ENCODE data around the gene PEX26. TPM values are rescaled to one million over a fixed set of nuclear protein-coding genes. Genes with fewer than 3 reads are reported as not detected.
"Not testable (repeated sequence)": the region's sequence is repeated elsewhere in the genome, so short reads cannot be mapped to it uniquely, and the experiment has no call there.

PEX26 gene
- total RNA-seq, 1 donor from 2014 or later, result 43.5 TPM

DNA sequence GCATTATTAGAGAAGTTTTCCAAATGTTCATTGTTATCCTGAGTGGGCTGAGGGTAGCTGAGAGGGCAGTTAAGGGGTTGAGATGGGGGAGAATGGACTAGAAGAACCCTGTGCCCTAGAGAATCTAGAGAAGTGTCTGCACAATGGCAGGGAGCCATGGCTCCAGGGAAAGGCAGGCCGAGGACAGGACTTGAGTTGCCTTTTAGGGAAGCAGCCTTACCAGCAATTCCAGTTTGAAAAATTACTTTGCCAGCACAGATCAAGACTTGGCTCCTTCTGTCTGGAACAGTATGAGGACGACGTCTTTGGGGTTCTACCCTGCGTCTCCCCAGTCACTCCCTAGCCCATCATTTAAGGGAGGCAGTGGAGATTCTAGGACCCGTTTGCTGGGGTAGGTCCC lies 27.7 kb upstream of the PEX26 start:
- TF ChIP-seq, protein P1, sequence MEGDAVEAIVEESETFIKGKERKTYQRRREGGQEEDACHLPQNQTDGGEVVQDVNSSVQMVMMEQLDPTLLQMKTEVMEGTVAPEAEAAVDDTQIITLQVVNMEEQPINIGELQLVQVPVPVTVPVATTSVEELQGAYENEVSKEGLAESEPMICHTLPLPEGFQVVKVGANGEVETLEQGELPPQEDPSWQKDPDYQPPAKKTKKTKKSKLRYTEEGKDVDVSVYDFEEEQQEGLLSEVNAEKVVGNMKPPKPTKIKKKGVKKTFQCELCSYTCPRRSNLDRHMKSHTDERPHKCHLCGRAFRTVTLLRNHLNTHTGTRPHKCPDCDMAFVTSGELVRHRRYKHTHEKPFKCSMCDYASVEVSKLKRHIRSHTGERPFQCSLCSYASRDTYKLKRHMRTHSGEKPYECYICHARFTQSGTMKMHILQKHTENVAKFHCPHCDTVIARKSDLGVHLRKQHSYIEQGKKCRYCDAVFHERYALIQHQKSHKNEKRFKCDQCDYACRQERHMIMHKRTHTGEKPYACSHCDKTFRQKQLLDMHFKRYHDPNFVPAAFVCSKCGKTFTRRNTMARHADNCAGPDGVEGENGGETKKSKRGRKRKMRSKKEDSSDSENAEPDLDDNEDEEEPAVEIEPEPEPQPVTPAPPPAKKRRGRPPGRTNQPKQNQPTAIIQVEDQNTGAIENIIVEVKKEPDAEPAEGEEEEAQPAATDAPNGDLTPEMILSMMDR (IDR thresholded peaks at IDR 0.05), result no peak
- H3K27ac Mint-ChIP-seq (ENCODE audit: unreplicated experiment), result no peak overlapping the region
- peaks cover 2% of the 10 kb centered on the region for H3K4me1 Mint-ChIP-seq (ENCODE audit: unreplicated experiment)
- H3K9me3 Mint-ChIP-seq (ENCODE audit: unreplicated experiment), result no peaks in the 10 kb centered on the region
- no peak for DNase-seq (ENCODE audit: extremely low spot score, unreplicated experiment)
- no peak overlapping the region for H3K4me3 Mint-ChIP-seq (ENCODE audit: unreplicated experiment)
- H3K27me3 Mint-ChIP-seq (ENCODE audit: unreplicated experiment), result no peaks in the 10 kb centered on the region
- no peaks in the 10 kb centered on the region for H3K36me3 Mint-ChIP-seq (ENCODE audit: unreplicated experiment)

DNA sequence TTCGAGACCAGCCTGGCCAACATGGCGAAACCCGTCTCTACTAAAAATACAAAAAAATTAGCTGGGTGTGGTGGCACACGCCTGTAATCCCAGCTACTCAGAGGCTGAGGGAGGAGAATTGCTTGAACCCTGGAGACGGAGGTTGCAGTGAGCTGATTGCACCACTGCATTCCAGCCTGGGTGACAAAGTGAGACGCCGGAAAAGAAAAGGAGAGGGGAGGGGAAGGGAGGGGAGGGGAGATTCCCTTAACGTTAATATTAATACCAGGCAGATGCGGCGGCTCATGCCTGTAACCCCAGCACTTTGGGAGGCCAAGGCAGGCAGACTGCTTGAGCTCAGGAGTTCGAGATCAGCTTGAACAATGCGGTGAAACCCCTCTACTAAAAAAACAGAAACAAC lies 26.7 kb upstream of the PEX26 start:
- H3K9me3 Mint-ChIP-seq (ENCODE audit: unreplicated experiment); H3K27ac Mint-ChIP-seq (ENCODE audit: unreplicated experiment); DNase-seq (ENCODE audit: extremely low spot score, unreplicated experiment); H3K36me3 Mint-ChIP-seq (ENCODE audit: unreplicated experiment); H3K4me1 Mint-ChIP-seq (ENCODE audit: unreplicated experiment); H3K27me3 Mint-ChIP-seq (ENCODE audit: unreplicated experiment); H3K4me3 Mint-ChIP-seq (ENCODE audit: unreplicated experiment): not testable (repeated sequence)

DNA sequence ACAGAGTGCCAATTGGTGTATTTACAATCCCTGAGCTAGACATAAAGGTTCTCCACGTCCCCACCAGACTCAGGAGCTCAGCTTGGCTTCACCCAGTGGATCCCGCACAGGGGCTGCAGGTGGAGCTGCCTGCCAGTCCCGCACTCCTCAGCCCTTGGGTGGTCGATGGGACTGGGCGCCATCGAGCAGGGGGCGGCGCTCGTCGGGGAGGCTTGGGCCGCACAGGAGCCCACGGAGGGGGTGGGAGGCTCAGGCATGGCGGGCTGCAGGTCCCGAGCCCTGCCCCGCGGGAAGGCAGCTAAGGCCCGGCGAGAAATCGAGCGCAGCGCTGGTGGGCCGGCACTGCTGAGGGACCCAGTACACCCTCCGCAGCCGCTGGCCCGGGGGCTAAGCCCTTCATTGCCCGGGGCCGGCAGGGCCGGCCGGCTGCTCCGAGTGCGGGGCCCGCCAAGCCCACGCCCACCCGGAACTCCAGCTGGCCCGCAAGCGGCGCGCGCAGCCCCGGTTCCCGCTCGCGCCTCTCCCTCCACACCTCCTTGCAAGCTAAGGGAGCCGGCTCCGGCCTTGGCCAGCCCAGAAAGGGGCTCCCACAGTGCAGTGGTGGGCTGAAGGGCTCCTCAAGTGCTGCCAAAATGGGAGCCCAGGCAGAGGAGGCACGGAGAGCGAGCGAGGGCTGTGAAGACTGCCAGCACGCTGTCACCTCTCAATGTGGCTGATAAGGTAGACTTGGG lies 24.4 kb upstream of the PEX26 start:
- H3K36me3 Mint-ChIP-seq (ENCODE audit: unreplicated experiment); H3K9me3 Mint-ChIP-seq (ENCODE audit: unreplicated experiment); H3K27ac Mint-ChIP-seq (ENCODE audit: unreplicated experiment); H3K4me3 Mint-ChIP-seq (ENCODE audit: unreplicated experiment); DNase-seq (ENCODE audit: extremely low spot score, unreplicated experiment); H3K27me3 Mint-ChIP-seq (ENCODE audit: unreplicated experiment): not testable (repeated sequence)
- H3K4me1 Mint-ChIP-seq (ENCODE audit: unreplicated experiment), result peaks cover 22% of the 10 kb centered on the region

DNA sequence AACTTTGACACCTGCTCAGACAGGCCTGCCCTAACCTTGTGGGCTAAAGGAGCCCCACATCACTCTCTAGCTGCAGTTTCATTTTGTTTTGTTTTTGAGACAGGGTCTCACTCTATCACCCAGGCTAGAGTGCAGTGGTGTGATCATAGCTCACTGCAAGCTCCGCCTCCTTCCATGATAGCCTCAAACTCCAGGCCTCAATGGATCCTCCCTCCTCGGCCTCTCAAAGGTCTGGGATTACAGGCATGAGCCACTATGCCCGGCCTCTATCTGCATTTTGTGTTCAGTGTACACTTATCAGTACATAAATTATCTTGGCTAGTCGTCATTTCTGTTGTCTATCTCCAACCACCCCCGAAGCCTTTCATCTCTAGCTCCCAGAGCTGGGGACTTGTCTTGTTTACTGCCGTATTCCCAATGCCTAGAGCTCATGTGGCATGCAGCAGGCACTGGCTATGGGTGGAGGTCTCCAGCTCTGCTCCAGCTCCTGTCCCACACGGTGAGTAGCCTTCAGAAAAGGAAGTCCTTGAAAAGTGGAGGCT lies 22.1 kb upstream of the PEX26 start:
- Mint-ChIP-seq H3K4me1 (ENCODE audit: unreplicated experiment) (peaks cover 25% of the 10 kb centered on the region), H3K9me3 (ENCODE audit: unreplicated experiment) (no peaks in the 10 kb centered on the region), H3K27ac (ENCODE audit: unreplicated experiment) (peak overlapping the region; percentile 24), H3K36me3 (ENCODE audit: unreplicated experiment) (no peaks in the 10 kb centered on the region), H3K4me3 (ENCODE audit: unreplicated experiment) (no peak overlapping the region), H3K27me3 (ENCODE audit: unreplicated experiment) (peaks cover 4% of the 10 kb centered on the region)
- TF ChIP-seq, protein P1 (IDR thresholded peaks at IDR 0.05), result no peak
- DNase-seq (ENCODE audit: extremely low spot score, unreplicated experiment), result no peak

DNA sequence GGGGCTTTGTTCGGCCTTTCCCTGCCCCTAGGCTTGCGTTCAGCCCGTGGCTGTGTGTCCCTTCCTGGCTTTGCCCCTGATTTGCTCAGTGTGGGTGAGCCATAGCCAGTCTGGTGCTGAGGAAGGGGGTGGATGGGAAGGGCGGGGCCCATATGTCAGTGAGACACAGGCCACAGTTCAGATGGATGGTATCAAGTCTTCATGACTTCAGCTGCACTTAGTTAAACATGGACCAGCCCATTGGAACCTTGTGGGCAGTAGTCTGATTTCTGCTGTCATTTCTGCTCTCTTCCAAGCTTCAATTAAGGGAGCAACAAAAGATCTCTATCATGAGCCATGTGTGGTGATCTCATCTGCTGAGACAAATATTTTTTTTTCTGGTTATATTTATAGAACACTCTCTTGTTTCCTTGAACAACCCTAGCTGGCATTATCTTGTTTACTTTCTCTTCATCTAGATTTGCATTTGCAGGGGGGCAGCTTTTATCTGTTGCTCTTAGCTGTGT lies 21.6 kb upstream of the PEX26 start:
- Mint-ChIP-seq H3K27me3 (ENCODE audit: unreplicated experiment) (peaks cover 4% of the 10 kb centered on the region), H3K27ac (ENCODE audit: unreplicated experiment) (peak overlapping the region; percentile 20), H3K36me3 (ENCODE audit: unreplicated experiment) (no peaks in the 10 kb centered on the region), H3K9me3 (ENCODE audit: unreplicated experiment) (no peaks in the 10 kb centered on the region), H3K4me1 (ENCODE audit: unreplicated experiment) (peaks cover 30% of the 10 kb centered on the region), H3K4me3 (ENCODE audit: unreplicated experiment) (no peak overlapping the region)
- DNase-seq (ENCODE audit: extremely low spot score, unreplicated experiment), result no peak
- TF ChIP-seq, protein P1 (IDR thresholded peaks at IDR 0.05), result no peak

DNA sequence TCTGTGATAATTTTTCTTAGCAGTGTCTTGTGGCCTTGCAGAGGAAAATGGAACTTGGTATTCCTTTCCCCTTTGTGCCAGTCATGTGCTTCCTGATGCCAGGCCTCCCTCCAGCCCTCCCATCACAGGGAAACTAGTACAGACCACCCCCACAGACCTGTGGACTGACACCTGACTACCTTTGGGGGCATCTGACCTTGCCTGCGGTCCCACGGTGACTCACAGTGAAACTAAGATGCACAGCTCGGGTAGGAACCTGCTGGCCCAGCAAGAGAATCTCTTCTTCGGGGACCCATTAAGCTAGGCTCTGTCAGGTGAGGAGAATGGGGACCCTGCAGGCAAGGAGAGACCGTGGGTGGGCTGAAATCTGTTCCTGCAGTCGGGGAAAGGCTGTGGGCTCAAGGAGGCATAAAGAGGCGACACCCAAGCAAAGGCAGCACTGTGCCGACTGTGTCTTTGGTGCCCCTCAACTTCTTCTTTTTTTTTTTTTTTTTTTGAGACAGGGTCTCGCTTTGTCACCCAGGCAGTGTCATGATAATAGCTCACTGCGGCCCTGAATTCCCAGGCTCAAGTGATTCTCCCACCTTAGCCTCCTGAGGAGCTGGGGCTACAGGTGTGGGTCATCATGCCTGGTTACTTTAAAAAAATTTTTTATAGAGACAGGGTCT lies 20.8 kb upstream of the PEX26 start:
- H3K27ac Mint-ChIP-seq (ENCODE audit: unreplicated experiment), result no peak overlapping the region
- H3K27me3 Mint-ChIP-seq (ENCODE audit: unreplicated experiment), result peaks cover 4% of the 10 kb centered on the region
- no peak for DNase-seq (ENCODE audit: extremely low spot score, unreplicated experiment)
- H3K4me1 Mint-ChIP-seq (ENCODE audit: unreplicated experiment), result peaks cover 37% of the 10 kb centered on the region
- H3K9me3 Mint-ChIP-seq (ENCODE audit: unreplicated experiment), result no peaks in the 10 kb centered on the region
- TF ChIP-seq, protein P1 (IDR thresholded peaks at IDR 0.05), result no peak
- no peak overlapping the region for H3K4me3 Mint-ChIP-seq (ENCODE audit: unreplicated experiment)
- no peaks in the 10 kb centered on the region for H3K36me3 Mint-ChIP-seq (ENCODE audit: unreplicated experiment)

Measured in osteocyte (in vitro differentiated cells).